Uterus (tissue), 4 donors: ENCODE measurements around the gene SDSL. TPM values are rescaled to one million over a fixed set of nuclear protein-coding genes. Genes with fewer than 3 reads are reported as not detected.

Source experiments
- DNase-seq, 2 donors: peaks; one replicate each; pipeline ENCODE4 v3.0.0-alpha.2; 2019 to 2020
- H3K27ac ChIP-seq, 2 donors: fragments of 200-600 bp; sonication (generic); 1 replicate in 1 of 2; 2 replicates in 1 of 2; pipeline ENCODE4 v1.5.1; 2016 to 2018
- H3K27me3 ChIP-seq, 2 donors: fragments of 200-600 bp; sonication (generic); one replicate each; pipeline ENCODE4 v1.5.1; 2018 to 2019; ENCODE audit warnings: control low read depth in 1 of 2
- H3K36me3 ChIP-seq, 2 donors: fragments of 200-600 bp; sonication (generic); one replicate each; pipeline ENCODE4 v1.5.1; 2019; ENCODE audit warnings: control low read depth in 1 of 2
- H3K4me1 ChIP-seq, 2 donors: fragments of 200-600 bp; sonication (generic); one replicate each; pipeline ENCODE4 v1.5.1; 2018 to 2019; ENCODE audit warnings: control low read depth in 1 of 2
- H3K4me3 ChIP-seq, 2 donors: fragments of 200-600 bp; sonication (generic); 1 replicate in 1 of 2; 2 replicates in 1 of 2; pipeline ENCODE4 v1.5.1; 2018 to 2019; ENCODE audit warnings: mild to moderate bottlenecking in 1 of 2
- H3K9me3 ChIP-seq, 2 donors: fragments of 200-600 bp; sonication (generic); one replicate each; pipeline ENCODE4 v1.5.1; 2019; ENCODE audit warnings: control low read depth in 1 of 2
- POLR2A ChIP-seq, 2 donors: fragments of 450-650 bp; IDR thresholded peaks; one replicate each; pipeline ENCODE4 v1.6.1; 2016; ENCODE audit warnings: antibody characterized with exemption in 2 of 2, mild to moderate bottlenecking in 1 of 2, moderate library complexity in 1 of 2
- intact Hi-C: fragments of 100-400 bp; cut with DNase I; formaldehyde crosslinking; loops from one replicate; pipeline ENCODE4 v1.15.1; 2023; ENCODE audit warnings: low total_unique reads
- total RNA-seq, 4 donors: library from RNA; depleted of rRNA in 3 of 4; stranded (reverse); fragments of >200 nt in 3 of 4; gene quantifications; one replicate each; pipeline versions ENCODE4 v1.1.0 to v1.2.4, GENCODE V29; 2014 to 2023
- TF ChIP-seq, protein P1 (sequence below), 4 experiments: fragments of 200-600 bp in 2 of 4; fragments of 450-650 bp in 2 of 4; sonication (generic) in 2 of 4; IDR thresholded peaks; one replicate each; pipeline ENCODE4 v1.5.1; 2016 to 2019; ENCODE audit warnings: antibody characterized with exemption in 4 of 4, mild to moderate bottlenecking in 2 of 4, moderate library complexity in 1 of 4
- donor health status: DM: yes; HTN: yes; CAD: no.

Gene SDSL
- total RNA-seq, 4 donors from 2014 or later: 0.26 to 3.0 (median 0.61) TPM; not detected in 1

DNA sequence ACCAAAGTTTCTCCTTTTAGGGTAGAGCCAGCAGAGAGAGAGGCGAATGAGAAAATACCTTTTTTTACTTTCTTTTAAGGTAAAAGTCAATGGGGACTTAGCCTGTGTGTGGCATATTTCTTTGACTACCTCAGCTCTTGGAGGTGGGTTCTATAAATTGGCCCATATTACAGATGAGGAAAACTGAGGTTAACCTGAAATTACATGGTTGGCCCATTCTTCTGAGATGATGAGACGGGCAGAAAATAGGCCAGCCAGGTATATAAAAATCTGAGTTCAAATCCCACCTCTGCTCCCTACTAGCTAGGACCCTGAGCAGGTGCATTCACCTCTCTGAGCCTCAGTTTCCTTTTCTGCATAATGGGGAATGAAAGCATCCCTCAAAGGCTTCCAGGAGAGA is 27.1 kb downstream of the SDSL start:
- Histone ChIP-seq H3K27me3 (peaks cover 0 to 6% of the 10 kb centered on the region in 2 donors), H3K9me3 (no peaks in the 10 kb centered on the region), H3K4me1 (no peaks in the 10 kb centered on the region), H3K36me3 (no peaks in the 10 kb centered on the region), H3K27ac (no peak overlapping the region), H3K4me3 (no peak overlapping the region)
- DNase-seq: no peak
- intact Hi-C loops: no loop called here
- TF ChIP-seq POLR2A (IDR thresholded peaks at IDR 0.05): no peak
- TF ChIP-seq, protein P1, sequence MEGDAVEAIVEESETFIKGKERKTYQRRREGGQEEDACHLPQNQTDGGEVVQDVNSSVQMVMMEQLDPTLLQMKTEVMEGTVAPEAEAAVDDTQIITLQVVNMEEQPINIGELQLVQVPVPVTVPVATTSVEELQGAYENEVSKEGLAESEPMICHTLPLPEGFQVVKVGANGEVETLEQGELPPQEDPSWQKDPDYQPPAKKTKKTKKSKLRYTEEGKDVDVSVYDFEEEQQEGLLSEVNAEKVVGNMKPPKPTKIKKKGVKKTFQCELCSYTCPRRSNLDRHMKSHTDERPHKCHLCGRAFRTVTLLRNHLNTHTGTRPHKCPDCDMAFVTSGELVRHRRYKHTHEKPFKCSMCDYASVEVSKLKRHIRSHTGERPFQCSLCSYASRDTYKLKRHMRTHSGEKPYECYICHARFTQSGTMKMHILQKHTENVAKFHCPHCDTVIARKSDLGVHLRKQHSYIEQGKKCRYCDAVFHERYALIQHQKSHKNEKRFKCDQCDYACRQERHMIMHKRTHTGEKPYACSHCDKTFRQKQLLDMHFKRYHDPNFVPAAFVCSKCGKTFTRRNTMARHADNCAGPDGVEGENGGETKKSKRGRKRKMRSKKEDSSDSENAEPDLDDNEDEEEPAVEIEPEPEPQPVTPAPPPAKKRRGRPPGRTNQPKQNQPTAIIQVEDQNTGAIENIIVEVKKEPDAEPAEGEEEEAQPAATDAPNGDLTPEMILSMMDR (IDR thresholded peaks at IDR 0.05): no peak

DNA sequence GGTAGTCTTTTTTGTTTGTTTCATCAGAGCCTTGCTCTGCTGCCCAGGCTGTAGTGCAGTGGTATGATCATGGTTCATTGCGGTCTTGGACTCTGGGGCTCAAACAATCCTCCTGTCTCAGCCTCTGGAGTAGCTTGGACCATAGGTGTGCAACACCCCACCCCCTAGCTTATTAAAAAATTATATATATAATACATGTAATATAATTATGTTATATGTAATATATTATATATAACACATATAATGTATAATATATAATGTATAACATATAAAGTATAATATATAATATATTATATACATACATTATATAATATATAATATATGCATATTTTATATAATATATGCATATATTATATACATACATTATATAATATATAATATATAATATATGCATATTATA is 27.7 kb downstream of the SDSL start:
- H3K27me3 ChIP-seq: peaks cover 0 to 6% of the 10 kb centered on the region in 2 donors
- H3K9me3 ChIP-seq: no peaks in the 10 kb centered on the region
- TF ChIP-seq POLR2A (IDR thresholded peaks at IDR 0.05): no peak
- TF ChIP-seq, protein P1 (IDR thresholded peaks at IDR 0.05): no peak
- no peak overlapping the region for H3K4me3 ChIP-seq
- DNase-seq: no peak
- H3K36me3 ChIP-seq: no peaks in the 10 kb centered on the region
- H3K4me1 ChIP-seq: no peaks in the 10 kb centered on the region
- intact Hi-C loops: no loop called here
- H3K27ac ChIP-seq: no peak overlapping the region

DNA sequence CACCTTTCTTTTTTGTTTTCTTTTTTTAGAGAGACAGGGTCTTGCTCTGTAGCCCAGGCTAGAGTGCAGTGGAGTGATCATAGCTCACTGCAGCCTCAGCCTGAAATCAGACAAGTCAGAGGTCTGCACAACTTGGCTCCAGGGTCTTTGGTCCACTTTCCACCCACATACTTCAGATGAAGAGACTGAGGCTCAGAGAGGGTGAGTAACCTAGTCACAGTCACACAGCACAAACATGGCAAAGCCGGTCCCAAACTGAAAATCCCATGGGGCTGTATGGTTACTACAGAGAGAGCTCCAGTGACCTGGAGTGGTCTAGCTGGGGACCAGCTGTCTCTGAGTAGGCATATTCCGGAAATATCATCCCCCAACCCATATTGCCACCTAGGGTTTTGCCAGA is 30.3 kb downstream of the SDSL start:
- TF ChIP-seq POLR2A (IDR thresholded peaks at IDR 0.05): no peak
- TF ChIP-seq, protein P1 (IDR thresholded peaks at IDR 0.05): no peak
- H3K4me1 ChIP-seq: no peaks in the 10 kb centered on the region
- H3K4me3 ChIP-seq: no peak overlapping the region
- DNase-seq: no peak
- H3K27ac ChIP-seq: no peak overlapping the region
- peaks cover 0 to 9% of the 10 kb centered on the region in 2 donors for H3K27me3 ChIP-seq
- H3K9me3 ChIP-seq: no peaks in the 10 kb centered on the region
- no peaks in the 10 kb centered on the region for H3K36me3 ChIP-seq
- intact Hi-C loops: no loop called here

DNA sequence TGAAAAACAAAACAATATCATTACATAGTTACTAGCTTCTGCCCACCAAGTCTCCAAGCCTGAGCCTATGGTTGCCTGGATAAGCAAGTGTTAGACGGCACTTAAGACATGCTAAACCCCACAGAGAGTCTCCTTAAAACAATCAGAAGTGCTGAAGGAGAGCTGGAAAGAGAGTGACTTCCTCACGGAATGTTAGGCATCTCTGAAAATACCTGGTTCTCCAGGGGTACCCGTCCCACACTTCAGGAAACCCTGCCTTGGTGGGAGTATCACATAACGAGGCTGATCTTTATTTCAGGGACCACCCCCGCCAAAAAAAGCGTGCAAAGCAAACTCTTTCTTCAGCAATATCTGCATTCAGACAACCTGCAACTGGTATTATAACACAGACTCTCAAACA is 31.1 kb downstream of the SDSL start:
- DNase-seq: no peak
- Histone ChIP-seq H3K27ac (no peak overlapping the region), H3K4me1 (no peaks in the 10 kb centered on the region), H3K27me3 (peaks cover 0 to 9% of the 10 kb centered on the region in 2 donors), H3K4me3 (no peak overlapping the region), H3K36me3 (no peaks in the 10 kb centered on the region), H3K9me3 (no peaks in the 10 kb centered on the region)
- intact Hi-C loops: no loop called here
- no peak for TF ChIP-seq POLR2A (IDR thresholded peaks at IDR 0.05)
- TF ChIP-seq, protein P1 (IDR thresholded peaks at IDR 0.05): no peak

DNA sequence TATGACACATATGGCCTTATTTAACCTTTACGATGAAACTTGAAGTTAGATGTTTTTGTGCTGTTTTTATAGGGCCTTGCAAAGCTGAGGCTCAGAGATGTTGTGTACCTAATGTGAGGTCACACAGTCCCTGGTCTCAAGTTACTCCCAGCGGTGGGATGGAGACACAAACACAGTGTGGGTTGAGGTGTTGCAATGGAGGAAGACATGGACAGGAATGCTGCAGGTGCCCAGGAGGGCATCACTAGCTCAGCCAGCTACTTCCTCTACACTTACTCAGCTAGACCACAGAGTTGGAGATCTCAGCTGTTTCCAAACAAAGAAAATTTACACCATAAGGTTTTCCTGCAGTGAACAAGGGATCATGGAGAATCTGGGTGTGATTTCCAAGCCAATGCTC is 34.0 kb downstream of the SDSL start:
- intact Hi-C loops: no loop called here
- no peak overlapping the region for H3K4me3 ChIP-seq
- H3K4me1 ChIP-seq: no peaks in the 10 kb centered on the region
- H3K9me3 ChIP-seq: no peaks in the 10 kb centered on the region
- H3K27ac ChIP-seq: no peak overlapping the region
- DNase-seq: no peak
- TF ChIP-seq, protein P1 (IDR thresholded peaks at IDR 0.05): no peak
- TF ChIP-seq POLR2A (IDR thresholded peaks at IDR 0.05): no peak
- peaks cover 0 to 6% of the 10 kb centered on the region in 2 donors for H3K27me3 ChIP-seq
- H3K36me3 ChIP-seq: no peaks in the 10 kb centered on the region
